Measurements from ENCODE around the gene GJE1.

DNA sequence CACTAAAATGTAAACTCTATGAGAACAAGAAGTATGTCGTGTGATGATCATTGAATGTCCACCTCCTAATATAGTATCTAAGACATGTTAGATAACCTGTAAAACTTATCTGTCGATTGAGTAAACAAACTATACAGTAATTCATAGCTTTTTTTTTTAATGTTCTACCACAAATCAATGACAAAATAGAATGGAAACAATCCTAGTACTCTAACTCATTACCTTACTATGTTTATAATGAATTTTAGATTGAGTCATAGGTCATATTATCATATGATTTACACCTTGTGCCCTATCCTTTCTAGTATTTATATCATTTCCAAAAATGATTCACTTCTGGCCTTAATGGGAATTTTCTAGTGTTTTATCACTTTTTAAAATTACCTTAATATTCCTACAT is 20.5 kb downstream of the GJE1 start:
- no peak for TF ChIP-seq CTCF (IDR thresholded peaks at IDR 0.05; ENCODE audit: insufficient read depth, low read depth, low read length)
- TF ChIP-seq EZH2 (IDR thresholded peaks at IDR 0.05; ENCODE audit: insufficient read depth, low read length): no peak
